ENCODE data around the gene KRT82.

Gene KRT82

DNA sequence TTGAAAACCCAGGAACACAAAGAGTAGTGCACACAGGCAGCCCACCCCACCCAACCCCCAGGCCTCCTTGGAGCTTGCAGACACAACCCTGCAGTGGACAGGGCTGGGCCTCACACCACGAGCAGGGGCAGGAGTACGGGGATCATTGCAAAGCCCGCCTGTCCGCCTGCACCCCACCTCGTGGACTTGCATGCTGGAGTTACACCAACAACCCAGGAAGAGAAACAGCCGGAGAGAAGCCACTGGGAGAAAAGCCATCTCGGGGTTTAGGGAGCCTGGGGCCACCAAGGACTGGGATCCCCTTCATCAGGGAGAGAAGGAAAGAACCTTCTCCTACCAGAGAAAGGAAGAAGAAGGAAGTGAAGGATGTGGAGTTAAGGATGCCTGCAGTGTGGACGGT is 28.9 kb downstream of the KRT82 start:
- Histone ChIP-seq H3K4me3 (ENCODE audit: low read depth in 1 of 2, low read length in 2 of 2) (no peak overlapping the region), H3K27me3 (ENCODE audit: low read depth, low read length) (no peaks in the 10 kb centered on the region), H3K9me3 (ENCODE audit: control insufficient read depth in 1 of 2, low read length in 2 of 2) (peaks cover 0 to 2% of the 10 kb centered on the region in 2 donors), H3K27ac (ENCODE audit: low read length) (no peak overlapping the region), H3K4me1 (ENCODE audit: control insufficient read depth in 1 of 2, insufficient read depth in 2 of 2, low read length in 2 of 2) (no peaks in the 10 kb centered on the region), H3K36me3 (ENCODE audit: control insufficient read depth in 1 of 2, insufficient read depth in 2 of 2, low read length in 2 of 2) (no peaks in the 10 kb centered on the region)

DNA sequence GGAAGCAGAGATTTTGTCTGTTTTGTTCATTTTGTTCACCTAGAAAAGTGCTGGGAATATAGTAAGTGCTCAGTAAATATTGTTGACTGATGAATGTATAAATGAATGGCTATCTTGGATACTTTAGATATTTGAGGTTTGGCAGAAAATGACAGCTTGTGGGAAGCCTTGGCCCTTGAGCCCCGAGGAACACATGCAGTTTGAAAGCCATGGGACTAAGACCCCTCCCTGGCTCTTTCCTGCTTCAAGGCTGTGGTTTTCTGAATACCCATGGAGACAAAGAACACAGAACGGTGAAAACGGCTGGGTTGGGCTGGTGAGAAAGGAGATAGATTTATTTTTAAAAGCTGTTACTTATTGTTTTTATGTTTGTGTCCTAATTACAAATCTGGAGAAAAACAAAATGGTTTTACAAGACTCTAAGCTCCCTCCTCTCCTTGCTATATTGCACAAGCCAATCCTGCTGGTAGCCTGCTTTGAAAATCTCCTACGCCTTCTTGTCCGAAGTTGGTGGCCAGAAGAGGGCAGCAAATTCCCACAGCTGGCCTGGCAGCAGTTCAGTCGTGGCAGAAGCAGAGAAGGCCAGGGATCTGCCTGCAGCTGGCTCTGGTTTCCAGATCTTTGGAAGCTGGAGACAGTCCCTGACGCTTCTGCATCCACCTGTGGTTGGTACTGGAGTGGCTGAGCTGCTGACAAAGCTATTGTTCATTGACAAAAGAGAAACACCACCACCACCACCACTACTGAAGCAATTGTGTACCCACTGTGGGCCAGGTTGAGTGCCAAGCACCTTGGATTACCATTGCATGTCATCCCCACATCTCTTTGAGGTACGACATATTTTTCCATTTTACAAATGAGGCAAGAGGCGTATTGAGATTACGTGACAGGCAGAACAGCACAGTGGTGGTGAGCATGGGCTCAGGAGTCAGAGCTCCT is 33.6 kb downstream of the KRT82 start:
- H3K9me3 ChIP-seq (ENCODE audit: control insufficient read depth in 1 of 2, low read length in 2 of 2), result peaks cover 0 to 2% of the 10 kb centered on the region in 2 donors
- no peak overlapping the region for H3K27ac ChIP-seq (ENCODE audit: low read length)
- H3K27me3 ChIP-seq (ENCODE audit: low read depth, low read length), result no peaks in the 10 kb centered on the region
- H3K36me3 ChIP-seq (ENCODE audit: control insufficient read depth in 1 of 2, insufficient read depth in 2 of 2, low read length in 2 of 2), result no peaks in the 10 kb centered on the region
- no peak overlapping the region for H3K4me3 ChIP-seq (ENCODE audit: low read depth in 1 of 2, low read length in 2 of 2)
- peaks cover 0 to 11% of the 10 kb centered on the region in 2 donors for H3K4me1 ChIP-seq (ENCODE audit: control insufficient read depth in 1 of 2, insufficient read depth in 2 of 2, low read length in 2 of 2)

DNA sequence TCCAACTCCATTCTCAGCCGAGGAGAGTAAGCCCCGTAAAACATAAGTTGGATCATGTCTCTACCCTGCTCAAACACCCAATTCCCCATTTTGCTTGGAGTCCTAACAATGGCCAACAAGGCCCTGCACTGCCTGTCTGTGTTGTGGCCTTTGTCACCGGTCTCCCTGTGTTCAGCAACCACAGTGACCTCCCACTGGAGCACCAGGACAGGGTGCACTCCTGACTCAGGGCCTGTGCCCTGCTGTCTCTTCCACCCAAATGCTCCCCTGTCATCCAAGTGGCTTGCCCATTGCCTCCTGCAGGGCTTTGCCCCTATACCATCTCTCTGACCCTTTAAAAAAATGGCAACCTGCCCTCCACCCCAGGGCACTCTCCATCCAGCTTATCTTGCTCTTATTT is 34.4 kb downstream of the KRT82 start:
- H3K4me3 ChIP-seq (ENCODE audit: low read depth in 1 of 2, low read length in 2 of 2), result no peak overlapping the region
- H3K4me1 ChIP-seq (ENCODE audit: control insufficient read depth in 1 of 2, insufficient read depth in 2 of 2, low read length in 2 of 2), result peaks cover 0 to 11% of the 10 kb centered on the region in 2 donors
- no peaks in the 10 kb centered on the region for H3K36me3 ChIP-seq (ENCODE audit: control insufficient read depth in 1 of 2, insufficient read depth in 2 of 2, low read length in 2 of 2)
- H3K27ac ChIP-seq (ENCODE audit: low read length), result no peak overlapping the region
- H3K27me3 ChIP-seq (ENCODE audit: low read depth, low read length), result no peaks in the 10 kb centered on the region
- peaks cover 0 to 2% of the 10 kb centered on the region in 2 donors for H3K9me3 ChIP-seq (ENCODE audit: control insufficient read depth in 1 of 2, low read length in 2 of 2)

DNA sequence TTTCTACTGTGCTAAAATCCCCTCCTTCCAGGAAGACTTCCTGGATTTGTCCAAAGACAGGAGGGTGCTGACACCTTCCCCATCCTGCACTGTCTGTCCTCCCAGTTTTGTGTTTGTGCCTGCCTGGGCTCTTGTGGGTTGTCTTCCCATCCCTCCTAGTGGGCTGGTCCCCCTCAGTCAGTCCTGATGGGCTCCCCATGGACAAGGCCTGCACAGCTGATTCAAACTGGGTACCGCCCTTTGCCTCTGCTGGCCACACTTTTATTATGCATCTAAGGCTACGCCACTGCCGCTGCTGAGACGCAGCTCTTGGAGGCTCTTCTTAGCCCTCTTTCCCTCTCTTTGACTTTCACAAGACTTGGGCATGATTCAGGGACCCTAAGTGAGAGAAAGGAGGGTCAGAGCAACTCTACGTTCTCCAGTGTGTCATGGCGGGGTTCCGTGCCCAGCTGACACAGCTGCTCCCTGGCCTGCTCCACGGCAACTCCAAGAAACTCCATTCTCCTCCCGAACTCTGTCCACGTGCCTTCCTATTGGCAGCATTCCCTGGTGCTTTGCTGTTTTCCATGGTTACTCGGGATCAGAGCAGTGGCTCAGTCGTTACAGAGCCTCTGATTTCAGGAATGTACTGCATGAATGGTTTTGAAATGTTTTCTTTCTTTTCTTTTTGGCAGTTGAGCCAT is 35.1 kb downstream of the KRT82 start:
- Histone ChIP-seq H3K4me3 (ENCODE audit: low read depth in 1 of 2, low read length in 2 of 2) (no peak overlapping the region), H3K36me3 (ENCODE audit: control insufficient read depth in 1 of 2, insufficient read depth in 2 of 2, low read length in 2 of 2) (no peaks in the 10 kb centered on the region), H3K9me3 (ENCODE audit: control insufficient read depth in 1 of 2, low read length in 2 of 2) (peaks cover 0 to 2% of the 10 kb centered on the region in 2 donors), H3K4me1 (ENCODE audit: control insufficient read depth in 1 of 2, insufficient read depth in 2 of 2, low read length in 2 of 2) (peaks cover 0 to 11% of the 10 kb centered on the region in 2 donors), H3K27ac (ENCODE audit: low read length) (no peak overlapping the region), H3K27me3 (ENCODE audit: low read depth, low read length) (no peaks in the 10 kb centered on the region)

DNA sequence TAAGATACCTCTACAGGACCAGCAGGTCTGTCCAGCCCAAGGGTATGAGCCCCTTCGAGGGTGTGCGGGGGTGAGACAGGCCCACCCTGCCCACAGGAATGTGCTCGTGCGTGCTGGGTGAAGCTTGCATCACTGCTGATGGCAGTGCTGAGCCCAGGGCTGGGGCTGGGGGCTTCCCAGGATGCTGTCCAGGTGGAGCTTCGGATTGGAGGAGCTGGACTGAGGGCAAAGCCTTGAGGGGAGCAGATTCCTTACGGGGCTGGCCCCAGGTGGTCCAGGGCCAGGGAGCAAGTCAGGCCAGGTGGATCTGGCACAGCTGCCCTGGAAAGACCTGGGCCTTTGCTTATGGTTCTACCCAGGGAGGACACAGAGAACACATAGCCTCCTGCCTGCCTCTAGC is 36.3 kb downstream of the KRT82 start:
- Histone ChIP-seq H3K27ac (ENCODE audit: low read length) (no peak overlapping the region), H3K27me3 (ENCODE audit: low read depth, low read length) (no peaks in the 10 kb centered on the region), H3K4me1 (ENCODE audit: control insufficient read depth in 1 of 2, insufficient read depth in 2 of 2, low read length in 2 of 2) (peaks cover 0 to 11% of the 10 kb centered on the region in 2 donors), H3K4me3 (ENCODE audit: low read depth in 1 of 2, low read length in 2 of 2) (no peak overlapping the region), H3K36me3 (ENCODE audit: control insufficient read depth in 1 of 2, insufficient read depth in 2 of 2, low read length in 2 of 2) (no peaks in the 10 kb centered on the region), H3K9me3 (ENCODE audit: control insufficient read depth in 1 of 2, low read length in 2 of 2) (peaks cover 0 to 2% of the 10 kb centered on the region in 2 donors)

DNA sequence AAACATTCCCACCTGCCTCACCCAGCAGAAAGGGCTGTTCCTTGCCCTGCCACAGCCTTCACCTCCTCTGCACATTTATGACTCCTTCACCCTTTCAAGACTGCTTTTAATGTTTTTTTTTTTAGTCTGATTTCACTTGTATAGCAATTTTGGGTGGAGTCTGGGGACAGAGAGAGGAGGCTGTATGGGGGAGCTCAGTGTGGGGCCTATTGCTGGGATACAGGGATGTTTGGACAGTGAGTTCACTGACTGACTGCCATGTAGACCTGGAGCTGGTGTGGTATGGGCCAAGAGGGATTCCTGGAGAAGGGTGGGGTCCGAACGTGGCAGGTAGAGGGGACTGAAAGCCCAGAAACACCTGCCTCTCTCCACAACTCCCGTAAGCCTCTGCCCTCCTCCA is 36.9 kb downstream of the KRT82 start:
- H3K36me3 ChIP-seq (ENCODE audit: control insufficient read depth in 1 of 2, insufficient read depth in 2 of 2, low read length in 2 of 2), result no peaks in the 10 kb centered on the region
- H3K27me3 ChIP-seq (ENCODE audit: low read depth, low read length), result no peaks in the 10 kb centered on the region
- no peak overlapping the region for H3K4me3 ChIP-seq (ENCODE audit: low read depth in 1 of 2, low read length in 2 of 2)
- peaks cover 0 to 2% of the 10 kb centered on the region in 2 donors for H3K9me3 ChIP-seq (ENCODE audit: control insufficient read depth in 1 of 2, low read length in 2 of 2)
- no peak overlapping the region for H3K27ac ChIP-seq (ENCODE audit: low read length)
- peaks cover 0 to 11% of the 10 kb centered on the region in 2 donors for H3K4me1 ChIP-seq (ENCODE audit: control insufficient read depth in 1 of 2, insufficient read depth in 2 of 2, low read length in 2 of 2)

DNA sequence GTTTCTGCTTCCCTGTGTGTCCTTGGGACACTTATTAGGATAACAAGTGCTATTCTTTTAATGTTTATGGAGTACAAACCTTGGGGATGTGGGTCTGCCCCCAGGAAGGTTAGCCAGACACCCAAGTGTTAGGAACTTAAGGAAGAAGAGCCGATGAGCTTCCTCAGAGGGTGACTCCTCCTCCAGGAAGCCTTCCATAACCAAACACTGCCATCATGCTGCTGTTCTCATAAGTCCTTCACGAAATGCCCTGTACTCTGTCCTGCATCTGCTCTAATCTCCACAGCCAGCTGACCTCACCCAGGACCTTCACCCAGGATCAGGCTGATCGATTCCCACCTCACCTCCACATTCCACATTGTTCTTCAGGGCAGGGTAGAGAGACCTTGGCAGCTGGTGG is 37.6 kb downstream of the KRT82 start:
- Histone ChIP-seq H3K36me3 (ENCODE audit: control insufficient read depth in 1 of 2, insufficient read depth in 2 of 2, low read length in 2 of 2) (no peaks in the 10 kb centered on the region), H3K27ac (ENCODE audit: low read length) (no peak overlapping the region), H3K9me3 (ENCODE audit: control insufficient read depth in 1 of 2, low read length in 2 of 2) (no peaks in the 10 kb centered on the region), H3K27me3 (ENCODE audit: low read depth, low read length) (no peaks in the 10 kb centered on the region), H3K4me1 (ENCODE audit: control insufficient read depth in 1 of 2, insufficient read depth in 2 of 2, low read length in 2 of 2) (peaks cover 0 to 11% of the 10 kb centered on the region in 2 donors), H3K4me3 (ENCODE audit: low read depth in 1 of 2, low read length in 2 of 2) (no peak overlapping the region)

DNA sequence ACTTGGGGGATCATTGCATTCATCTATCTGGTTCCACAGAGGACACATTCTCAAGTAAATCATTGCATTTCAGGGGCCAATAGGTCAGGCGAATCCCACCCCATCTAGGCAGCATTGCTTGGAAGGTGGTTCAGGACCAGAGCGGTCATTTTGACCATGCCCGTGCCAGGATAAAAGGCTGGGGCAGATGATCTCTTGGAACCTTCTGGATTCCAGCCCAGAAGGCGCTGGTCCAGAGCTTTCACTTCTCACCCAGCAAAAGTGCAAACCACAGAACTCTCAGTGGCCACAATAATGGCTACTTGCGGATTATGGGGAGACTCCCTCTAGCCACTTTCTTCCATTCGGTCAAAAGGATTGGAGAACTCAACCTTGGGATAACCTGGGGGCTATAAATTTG is 38.3 kb downstream of the KRT82 start:
- Histone ChIP-seq H3K4me1 (ENCODE audit: control insufficient read depth in 1 of 2, insufficient read depth in 2 of 2, low read length in 2 of 2) (peaks cover 0 to 11% of the 10 kb centered on the region in 2 donors), H3K27ac (ENCODE audit: low read length) (no peak overlapping the region), H3K9me3 (ENCODE audit: control insufficient read depth in 1 of 2, low read length in 2 of 2) (no peaks in the 10 kb centered on the region), H3K27me3 (ENCODE audit: low read depth, low read length) (no peaks in the 10 kb centered on the region), H3K36me3 (ENCODE audit: control insufficient read depth in 1 of 2, insufficient read depth in 2 of 2, low read length in 2 of 2) (no peaks in the 10 kb centered on the region), H3K4me3 (ENCODE audit: low read depth in 1 of 2, low read length in 2 of 2) (no peak overlapping the region)

DNA sequence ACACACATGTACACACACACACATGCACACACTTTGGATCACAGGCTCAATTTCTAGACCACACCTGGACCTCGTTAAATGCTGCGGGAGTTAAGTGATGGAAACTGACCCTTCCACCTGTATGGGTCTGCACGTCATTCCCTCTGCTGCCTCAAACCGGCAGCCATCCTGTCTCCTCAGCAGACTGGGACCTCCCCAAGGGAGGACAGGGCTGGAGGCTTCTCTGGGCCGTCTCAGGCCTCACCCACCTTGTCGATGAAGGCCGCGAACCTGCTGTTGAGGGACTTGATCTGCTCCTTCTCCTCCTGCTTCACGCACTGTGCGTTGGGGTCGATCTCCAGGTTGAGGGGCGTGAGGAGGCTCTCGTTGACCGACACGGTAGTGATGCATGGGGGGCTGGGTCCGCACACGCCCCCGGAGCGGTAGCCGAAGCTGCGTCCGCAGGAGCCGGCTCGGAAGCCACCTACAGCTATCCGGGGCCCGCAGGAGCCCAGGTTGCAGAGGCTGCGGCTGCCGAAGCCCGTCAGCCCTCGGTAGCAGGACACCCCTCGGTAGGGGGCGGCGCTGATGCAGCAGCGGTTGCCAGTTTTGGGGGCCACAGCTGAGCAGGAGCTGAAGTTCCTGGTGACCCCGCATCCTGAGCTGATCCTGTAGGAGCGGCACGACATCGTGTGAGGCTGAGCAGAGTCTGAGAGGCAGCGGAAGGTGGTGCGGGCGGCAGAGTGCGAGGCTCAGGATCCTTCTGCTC is 39.2 kb downstream of the KRT82 start, which contains the start of gene KRT85:
TSS of gene KRT85 (minus strand) at position 744 of the 748 bp plus-strand sequence. CDS start at position 668, 76 bp downstream.
- H3K27me3 ChIP-seq (ENCODE audit: low read depth, low read length), result no peaks in the 10 kb centered on the region
- no peak within 1 kb of the TSS for H3K27ac ChIP-seq (ENCODE audit: low read length)
- H3K4me3 ChIP-seq (ENCODE audit: low read depth in 1 of 2, low read length in 2 of 2), result no peak within 1 kb of the TSS
- H3K4me1 ChIP-seq (ENCODE audit: control insufficient read depth in 1 of 2, insufficient read depth in 2 of 2, low read length in 2 of 2), result peaks cover 0 to 10% of the 10 kb centered on the region in 2 donors
- H3K36me3 ChIP-seq (ENCODE audit: control insufficient read depth in 1 of 2, insufficient read depth in 2 of 2, low read length in 2 of 2), result no peaks in the 10 kb centered on the region
- no peaks in the 10 kb centered on the region for H3K9me3 ChIP-seq (ENCODE audit: control insufficient read depth in 1 of 2, low read length in 2 of 2)

DNA sequence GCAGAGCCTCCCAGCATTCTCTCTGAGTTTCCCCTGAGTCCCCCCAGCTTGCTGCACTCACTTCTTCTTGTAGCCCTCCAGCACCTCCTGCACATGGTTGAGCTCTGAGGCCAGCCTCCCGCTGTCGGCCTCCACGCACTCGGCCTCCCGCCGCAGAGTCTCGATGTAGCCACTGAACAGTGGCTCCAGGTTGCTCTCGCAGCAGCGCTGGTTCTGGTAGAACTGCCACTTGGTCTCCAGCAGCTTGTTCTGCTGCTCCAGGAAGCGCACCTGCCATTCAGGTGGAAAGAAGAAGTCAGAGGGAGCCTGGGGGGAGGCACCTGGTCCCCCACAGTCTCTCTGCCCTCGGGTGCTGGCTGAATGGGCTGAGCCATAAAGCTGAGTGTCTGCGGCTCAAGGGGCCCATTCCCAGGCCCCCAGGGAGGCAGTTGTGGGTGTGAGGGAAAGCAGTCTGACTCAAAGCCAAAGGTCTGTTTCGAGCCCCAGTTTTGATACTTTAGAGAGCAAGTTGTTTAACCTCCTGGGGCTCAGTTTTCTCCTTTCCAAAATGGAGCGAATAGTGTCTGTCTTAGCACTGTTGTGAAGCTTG is 41.1 kb downstream of the KRT82 start:
- H3K4me3 ChIP-seq (ENCODE audit: low read depth in 1 of 2, low read length in 2 of 2), result no peak overlapping the region
- H3K27ac ChIP-seq (ENCODE audit: low read length), result no peak overlapping the region
- H3K36me3 ChIP-seq (ENCODE audit: control insufficient read depth in 1 of 2, insufficient read depth in 2 of 2, low read length in 2 of 2), result no peaks in the 10 kb centered on the region
- no peaks in the 10 kb centered on the region for H3K4me1 ChIP-seq (ENCODE audit: control insufficient read depth in 1 of 2, insufficient read depth in 2 of 2, low read length in 2 of 2)
- H3K27me3 ChIP-seq (ENCODE audit: low read depth, low read length), result no peaks in the 10 kb centered on the region
- H3K9me3 ChIP-seq (ENCODE audit: control insufficient read depth in 1 of 2, low read length in 2 of 2), result no peaks in the 10 kb centered on the region

DNA sequence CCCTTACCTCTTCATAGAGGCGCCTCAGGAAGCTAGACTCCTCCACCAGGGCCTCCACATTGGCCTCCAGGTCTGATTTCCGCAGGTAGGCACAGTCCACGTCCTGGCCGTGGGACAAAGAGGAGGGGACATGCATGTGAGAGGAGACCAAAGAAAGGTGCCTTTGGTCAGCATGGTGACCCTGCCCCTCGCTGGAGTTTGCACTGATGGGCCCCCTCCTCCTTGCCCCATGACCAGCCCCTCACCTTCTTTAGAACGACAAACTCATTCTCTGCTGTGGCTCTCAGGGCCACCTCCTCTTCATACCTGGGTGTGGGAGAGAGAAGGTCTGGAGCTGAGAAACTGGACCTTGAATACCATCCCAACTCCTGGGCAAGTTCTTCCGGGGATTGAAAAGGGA is 42.1 kb downstream of the KRT82 start:
- Histone ChIP-seq H3K4me3 (ENCODE audit: low read depth in 1 of 2, low read length in 2 of 2) (no peak overlapping the region), H3K27ac (ENCODE audit: low read length) (no peak overlapping the region), H3K36me3 (ENCODE audit: control insufficient read depth in 1 of 2, insufficient read depth in 2 of 2, low read length in 2 of 2) (no peaks in the 10 kb centered on the region), H3K4me1 (ENCODE audit: control insufficient read depth in 1 of 2, insufficient read depth in 2 of 2, low read length in 2 of 2) (no peaks in the 10 kb centered on the region), H3K27me3 (ENCODE audit: low read depth, low read length) (no peaks in the 10 kb centered on the region), H3K9me3 (ENCODE audit: control insufficient read depth in 1 of 2, low read length in 2 of 2) (no peaks in the 10 kb centered on the region)

Data from muscle layer of duodenum (tissue), 2 donors.